ENCODE results near the gene NRP1.

DNA sequence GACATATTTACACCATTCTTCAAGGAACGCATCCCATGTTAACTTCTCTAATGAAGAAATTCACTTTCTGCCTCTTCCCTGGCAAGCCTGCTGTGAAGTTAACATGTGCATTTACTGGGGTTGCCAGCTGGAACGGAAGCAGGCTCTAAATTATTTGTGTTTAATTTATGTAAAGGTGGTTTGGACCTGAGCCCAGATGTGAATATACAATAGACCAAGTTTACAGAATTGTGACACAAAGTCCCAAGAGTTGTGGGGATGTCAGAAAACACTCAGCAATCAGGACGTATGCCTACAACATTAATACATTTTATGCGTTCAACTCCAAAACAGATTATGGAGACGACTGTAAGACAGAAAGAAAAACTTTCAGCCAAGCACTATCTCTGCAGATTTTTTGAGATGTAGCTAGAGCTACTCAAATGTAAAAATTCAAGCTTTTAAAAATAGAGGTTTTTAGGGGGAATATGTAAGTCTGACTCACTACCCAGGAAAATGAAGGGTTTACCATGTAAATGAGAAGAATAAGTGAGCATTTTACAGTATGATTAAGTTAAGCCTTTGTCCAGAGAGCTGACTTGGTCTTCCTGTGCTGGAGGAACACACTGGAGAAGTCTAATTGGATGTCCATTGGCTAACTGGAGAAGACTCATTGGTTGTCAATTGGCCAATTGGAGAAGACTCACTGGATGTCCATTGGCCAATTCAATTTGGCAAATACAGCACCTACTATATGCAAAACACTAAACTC is 19.5 kb downstream of the NRP1 start:
- TF ChIP-seq, protein P1, sequence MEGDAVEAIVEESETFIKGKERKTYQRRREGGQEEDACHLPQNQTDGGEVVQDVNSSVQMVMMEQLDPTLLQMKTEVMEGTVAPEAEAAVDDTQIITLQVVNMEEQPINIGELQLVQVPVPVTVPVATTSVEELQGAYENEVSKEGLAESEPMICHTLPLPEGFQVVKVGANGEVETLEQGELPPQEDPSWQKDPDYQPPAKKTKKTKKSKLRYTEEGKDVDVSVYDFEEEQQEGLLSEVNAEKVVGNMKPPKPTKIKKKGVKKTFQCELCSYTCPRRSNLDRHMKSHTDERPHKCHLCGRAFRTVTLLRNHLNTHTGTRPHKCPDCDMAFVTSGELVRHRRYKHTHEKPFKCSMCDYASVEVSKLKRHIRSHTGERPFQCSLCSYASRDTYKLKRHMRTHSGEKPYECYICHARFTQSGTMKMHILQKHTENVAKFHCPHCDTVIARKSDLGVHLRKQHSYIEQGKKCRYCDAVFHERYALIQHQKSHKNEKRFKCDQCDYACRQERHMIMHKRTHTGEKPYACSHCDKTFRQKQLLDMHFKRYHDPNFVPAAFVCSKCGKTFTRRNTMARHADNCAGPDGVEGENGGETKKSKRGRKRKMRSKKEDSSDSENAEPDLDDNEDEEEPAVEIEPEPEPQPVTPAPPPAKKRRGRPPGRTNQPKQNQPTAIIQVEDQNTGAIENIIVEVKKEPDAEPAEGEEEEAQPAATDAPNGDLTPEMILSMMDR (conservative IDR thresholded peaks at IDR 0.05; ENCODE audit: low read depth, low read length): no peak
- no peak for TF ChIP-seq EZH2phosphoT487 (IDR thresholded peaks at IDR 0.05; ENCODE audit: borderline replicate concordance, low read length)
- no peak for TF ChIP-seq EZH2 (IDR thresholded peaks at IDR 0.05; ENCODE audit: low read length, unreplicated experiment)

All from PC-3 (cell line).